Measurements from ENCODE around the gene RPN1.
A peak's percentile ranks its signal among the peaks of the same experiment; 100 is the strongest.
"Not testable (repeated sequence)": the region's sequence is repeated elsewhere in the genome, so short reads cannot be mapped to it uniquely, and the experiment has no call there.

Gene RPN1

DNA sequence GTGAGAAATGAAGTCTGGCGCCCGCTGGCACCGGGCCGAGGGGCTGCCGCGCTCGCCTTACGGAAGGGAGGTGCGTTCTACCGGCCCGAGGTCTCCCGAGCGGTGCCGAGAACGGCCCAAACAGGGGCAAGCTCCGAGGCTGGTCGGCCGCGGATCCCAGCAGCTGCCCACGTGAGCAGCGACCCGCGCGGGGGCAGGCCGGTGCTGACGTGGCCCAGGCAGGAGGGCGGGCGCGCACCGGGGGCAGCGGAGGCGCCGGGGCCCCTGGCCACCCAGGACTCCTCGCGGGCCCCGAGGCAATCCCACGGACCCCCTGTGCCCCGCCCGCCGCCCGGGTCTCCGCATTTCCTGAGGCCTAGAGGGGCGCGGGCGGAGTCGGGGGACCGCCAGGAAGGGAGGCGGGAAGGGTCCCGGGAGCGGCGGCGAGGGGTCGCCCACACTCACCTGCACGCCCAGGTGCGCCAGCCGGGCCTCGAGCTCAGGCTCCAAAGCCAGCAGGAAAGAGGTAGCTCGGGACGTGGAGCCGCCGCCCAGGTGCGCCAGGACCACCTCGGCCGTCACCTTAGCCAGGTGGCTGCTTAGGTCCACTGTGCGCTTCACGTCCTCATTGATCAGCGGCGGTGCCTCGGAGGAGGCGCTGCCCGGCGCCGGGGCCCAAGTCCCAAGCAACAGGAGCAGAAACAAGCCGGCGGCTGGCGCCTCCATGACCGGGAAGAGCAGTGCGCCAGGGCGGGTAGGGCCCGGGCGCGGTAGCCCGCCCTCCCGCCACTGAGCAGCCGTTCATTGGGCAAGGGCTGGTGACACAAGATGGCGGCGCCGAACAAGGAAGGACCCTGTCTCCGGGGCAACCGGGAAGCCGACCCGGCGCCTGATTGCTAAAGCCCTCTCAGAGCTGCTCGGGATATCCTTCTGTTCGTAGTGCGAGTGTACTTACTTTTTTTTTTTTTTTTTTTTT, at the start of gene RPN1:
TSS of gene RPN1 (minus strand) at position 723 of the 955 bp plus-strand sequence. CDS start at position 705, 18 bp downstream.
- peak; percentile 91 for DNase-seq

DNA sequence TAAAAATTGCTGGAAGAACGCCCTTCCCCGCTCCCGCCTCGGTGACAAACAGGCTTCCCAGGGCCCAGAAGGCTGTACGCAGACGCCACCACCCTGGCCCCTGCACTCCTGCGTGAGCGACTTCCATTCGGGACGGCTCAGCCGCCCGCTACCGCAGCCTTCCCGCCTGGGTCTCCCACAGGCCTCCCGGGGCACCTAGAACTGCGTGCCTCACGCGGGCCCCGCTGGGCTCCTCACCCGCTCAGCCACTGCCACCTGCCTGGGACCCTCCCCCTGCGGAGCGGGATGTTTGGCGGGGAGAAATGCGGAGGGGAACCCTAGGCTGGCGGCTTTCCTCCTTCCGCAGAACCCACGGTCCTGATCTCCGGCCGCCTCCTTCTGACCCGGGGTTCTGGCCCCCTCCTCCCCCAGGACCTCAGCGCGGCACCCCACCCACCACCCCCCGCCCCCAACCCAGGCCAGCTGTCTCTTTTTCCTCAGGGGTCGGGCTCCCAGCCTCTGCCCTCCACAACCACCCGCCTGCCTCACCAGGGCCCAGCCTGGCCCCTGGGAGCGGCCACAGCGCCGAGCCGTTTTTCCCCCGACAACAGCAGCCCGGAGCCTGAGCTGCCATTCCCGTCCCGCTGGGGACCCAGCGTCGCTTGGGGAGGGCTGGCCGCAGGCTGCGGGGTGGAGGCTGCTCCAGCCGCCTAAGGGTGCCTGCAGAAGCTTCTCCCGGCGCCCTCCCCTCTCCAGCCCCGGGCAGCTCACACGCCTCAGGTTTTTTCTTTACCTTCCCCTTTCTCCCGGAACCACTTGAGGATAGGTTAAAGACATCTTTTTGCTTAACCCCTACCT, 47.8 kb upstream of the RPN1 start:
- no peak for DNase-seq

DNA sequence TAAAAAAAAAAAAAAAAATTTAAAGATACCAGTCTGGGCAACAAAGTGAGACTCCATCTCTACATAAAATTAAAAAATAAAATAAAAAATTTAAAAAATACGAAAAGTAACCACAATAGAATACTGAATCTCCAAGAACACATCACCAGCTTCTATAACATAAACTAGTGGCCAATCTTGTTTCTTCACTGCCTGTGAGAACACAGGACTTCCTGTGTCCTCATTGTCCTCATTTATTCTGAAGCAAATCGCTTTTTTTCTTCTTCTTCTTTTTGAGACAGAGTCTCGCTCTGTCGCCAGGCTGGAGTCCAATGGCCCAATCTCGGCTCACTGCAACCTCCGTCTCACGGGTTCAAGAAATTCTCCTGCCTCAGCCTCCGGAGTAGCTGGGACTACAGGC, 46.7 kb upstream of the RPN1 start:
- DNase-seq: no peak

DNA sequence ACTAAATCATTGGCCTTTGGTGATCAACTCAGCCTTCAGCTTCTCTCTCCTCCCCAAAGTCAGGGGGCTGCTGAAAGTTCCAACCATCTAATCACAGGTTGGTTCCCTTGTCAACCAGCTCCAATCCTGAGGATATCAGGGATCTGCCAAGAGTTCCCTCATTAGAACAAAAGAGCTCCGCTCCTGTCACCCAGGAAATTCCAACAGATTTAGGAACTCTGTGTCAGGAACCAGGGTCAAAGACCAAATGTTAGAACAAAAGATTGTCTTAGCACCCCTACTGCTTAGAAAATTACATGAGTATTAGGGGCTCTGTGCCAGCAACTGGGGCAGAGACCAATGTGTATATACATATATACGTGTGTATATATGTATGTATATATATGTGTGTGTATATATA, 43.1 kb upstream of the RPN1 start:
- DNase-seq: no peak

DNA sequence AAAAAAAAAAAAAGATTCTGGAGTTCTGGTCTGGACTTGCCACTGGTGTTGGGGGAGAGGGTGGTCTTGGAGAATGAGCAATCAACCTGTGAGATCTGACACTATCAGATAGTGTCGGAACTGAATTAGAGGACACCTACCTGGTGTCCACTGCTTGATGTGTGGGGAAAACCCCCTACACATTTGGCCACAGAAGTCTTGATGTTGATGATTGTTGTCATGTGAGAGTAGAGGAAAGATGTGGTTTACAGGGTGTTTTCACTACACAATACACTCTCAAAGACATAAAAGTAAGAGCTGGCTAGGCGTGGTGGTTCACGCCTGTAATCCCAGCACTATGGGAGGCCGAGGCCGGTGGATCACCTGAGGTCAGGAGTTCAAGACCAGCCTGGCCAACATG, 38.4 kb upstream of the RPN1 start:
- DNase-seq: no peak

DNA sequence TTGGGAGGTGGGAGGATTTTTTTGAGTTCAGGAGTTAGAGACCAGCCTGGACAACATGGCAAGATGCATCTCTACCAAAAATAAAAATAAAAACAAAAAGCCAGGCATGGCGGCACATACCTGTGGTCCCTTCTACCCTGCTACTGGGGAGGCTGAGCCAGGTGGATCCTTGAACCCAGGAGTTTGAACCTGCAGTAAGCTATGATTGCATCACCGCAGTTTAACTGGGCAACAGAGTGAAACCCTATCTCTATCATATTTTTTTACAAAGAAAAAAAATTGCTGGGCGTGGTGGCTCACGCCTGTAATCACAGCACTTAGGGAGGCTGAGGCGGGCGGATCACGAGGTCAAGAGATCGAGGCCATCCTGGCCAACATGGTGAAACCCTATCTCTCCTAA, 35.8 kb upstream of the RPN1 start:
- DNase-seq: no peak

DNA sequence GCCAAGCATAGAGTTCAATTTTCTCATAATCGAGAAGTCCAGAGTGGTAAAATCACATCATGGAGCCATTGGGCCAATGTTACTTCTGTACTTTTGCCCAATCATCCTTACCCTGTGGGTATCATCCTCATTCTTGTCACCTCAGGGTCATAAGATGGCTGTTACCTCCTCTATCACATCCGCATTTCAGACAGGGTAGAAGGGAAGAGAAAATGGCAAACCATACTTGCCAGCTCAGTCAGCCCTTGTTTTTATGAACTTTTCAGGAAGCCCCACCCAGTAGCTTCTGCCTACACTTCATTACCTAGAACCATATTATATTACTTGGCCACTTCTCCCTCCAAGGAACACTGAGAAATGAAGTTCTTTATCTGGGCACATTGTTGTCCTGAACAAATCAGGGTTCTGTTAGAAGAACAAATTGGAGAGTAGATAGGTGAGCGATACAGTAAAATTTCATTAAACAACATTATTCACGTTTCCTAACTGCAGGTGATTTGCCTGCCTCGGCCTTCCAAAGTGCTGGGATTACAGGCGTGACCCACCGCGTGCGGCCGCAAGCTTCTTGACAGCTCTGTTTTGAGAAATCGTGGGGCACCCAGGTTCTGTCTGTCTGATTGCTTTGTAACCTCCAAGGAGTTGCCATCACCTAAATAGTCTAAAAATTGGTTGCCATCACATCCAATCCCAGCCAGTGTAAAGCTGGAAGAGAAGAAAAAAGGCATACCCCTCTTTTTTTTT, 34.5 kb upstream of the RPN1 start:
- no peak for DNase-seq

DNA sequence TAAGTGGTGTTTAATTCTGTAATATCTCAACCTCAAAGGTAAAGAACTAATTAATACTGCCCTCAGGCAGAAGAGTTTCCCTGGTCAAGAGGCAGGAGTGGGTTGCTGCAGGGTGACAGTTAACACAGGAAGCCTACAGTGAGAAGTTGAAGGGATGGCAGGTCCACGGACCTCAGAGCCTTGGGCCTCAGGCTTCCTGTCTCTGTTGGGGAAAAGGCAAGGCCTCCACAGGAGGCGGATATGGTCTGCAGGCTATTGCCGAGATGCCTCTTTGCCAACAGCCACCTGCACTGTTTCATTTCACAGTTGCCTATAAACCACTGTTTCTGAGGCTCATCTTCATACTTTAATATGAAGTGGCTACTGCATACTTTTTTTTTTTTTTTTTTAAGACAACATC, 33.3 kb upstream of the RPN1 start:
- DNase-seq: no peak

DNA sequence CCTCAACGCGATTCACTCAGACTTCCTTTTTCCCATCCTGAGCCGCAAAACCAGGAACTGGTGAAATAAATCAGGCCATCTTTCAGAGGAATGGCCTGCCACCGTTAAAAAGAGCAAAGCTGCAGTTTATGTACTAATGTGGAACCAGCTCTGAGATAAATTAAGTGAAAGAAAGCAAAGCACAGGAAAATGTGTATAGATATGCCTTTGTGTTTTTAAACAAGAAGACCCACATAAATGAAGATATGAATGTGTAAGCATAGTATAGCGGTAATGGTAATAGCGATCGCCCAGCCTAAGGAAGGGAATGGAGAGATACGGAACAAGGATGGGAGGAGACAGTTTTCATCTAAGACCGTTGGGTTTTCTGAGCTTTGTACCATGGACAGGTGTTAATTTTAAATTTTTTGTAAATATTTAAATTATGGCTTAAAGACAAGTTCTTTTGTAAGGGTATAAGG, 30.8 kb upstream of the RPN1 start:
- DNase-seq: no peak

DNA sequence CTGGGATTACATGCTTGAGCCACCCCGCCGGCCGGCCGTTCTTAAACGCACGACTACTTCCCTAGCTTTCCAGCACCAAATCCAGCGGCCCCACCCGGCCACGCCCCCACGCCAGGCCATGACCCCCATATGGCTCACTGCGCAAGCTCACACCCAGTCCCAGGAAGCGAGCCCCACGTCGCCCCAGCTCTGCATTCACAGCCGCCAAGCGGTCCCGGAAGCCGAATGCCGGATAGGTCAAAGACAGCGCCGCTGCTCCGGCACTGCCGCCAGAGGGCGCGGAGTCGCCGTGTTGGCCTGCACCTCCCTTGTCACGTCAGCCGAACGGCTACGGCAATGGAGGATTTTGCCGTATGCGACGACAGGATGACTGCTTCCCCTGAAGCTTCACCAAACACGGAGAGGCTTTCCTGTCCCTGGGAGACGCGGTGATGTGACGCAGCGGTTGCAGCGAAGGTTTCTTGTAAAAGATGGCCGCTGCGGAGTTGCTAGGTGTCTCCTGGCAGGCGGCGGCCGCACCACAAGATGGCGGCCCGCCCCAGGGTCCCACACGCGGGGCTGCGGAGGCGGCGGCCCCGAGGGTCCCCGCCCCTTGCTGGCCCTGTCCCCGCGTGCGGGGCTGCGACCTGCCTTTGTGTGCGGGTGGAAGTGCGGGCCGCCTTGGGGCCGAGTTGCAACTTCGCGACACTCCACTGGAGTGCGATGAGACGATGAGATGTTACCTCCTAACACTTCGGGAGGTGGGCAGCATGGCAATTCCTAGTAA, 30.2 kb upstream of the RPN1 start:
- peak; percentile 95 for DNase-seq

DNA sequence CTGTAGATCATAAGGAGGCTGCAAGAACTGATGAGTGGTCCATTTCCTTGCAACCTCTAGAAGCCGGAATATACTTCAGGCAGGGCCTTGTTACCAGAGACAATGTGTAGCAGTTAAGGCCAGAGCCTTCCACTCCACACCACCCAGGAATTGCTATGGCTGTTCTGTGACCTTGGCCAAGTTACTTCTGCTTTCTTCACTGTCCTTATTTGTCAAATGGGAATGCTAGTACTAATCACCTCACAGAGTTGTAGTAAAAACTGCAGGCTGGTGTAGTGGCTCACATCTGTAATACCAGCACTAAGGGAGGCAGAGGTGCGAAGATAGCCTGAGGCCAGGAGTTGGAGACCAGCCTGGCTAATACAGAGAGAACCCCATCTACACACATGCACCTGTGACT, 28.7 kb upstream of the RPN1 start:
- no peak for DNase-seq

DNA sequence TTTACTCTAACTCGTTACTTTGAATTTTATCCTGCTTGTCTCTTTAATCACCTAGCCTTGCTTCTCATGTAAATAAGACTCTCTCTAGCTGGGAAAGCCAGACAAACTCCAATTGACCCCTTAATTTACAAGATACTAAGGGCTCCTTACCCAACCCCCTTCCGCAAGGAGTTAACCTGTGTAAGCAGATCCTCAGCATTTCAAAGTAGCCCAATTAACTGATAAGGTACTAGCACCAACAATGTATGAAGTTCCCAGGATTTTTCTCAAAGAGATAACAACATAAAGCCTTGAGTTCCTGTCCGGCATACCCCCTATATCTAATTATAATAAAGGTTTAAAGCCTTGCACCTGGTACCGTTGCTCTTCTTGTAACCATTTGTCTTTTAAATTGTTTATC, 25.2 kb upstream of the RPN1 start:
- not testable (repeated sequence) for DNase-seq

DNA sequence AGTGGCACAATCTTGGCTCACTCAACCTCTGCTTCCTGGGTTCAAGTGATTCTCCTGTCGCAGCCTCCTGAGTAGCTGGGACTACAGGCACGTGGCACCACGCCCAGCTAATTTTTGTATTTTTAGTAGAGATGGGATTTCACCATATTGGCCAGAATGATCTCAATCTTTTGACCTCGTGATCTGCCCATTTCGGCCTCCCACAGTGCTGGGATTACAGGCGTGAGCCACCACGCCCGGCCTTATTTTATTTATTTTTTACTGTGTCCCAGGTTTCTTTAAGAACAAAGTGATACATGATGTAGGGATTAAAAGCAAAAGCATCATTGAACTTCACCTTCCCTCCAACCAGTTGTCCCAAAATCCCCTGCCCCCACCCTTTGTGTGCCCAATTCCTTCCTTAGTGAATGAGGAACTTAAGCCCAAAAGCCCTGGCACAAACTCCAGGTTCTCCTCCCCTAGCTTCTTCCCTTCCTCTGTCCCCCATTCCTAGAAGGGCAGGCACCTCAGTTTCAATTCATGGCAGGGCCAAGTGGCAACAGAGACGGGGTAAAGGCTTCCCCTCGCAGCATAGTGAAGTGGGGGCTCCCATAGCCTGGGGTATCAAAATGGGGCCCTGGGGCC, 23.7 kb upstream of the RPN1 start:
- DNase-seq: no peak

DNA sequence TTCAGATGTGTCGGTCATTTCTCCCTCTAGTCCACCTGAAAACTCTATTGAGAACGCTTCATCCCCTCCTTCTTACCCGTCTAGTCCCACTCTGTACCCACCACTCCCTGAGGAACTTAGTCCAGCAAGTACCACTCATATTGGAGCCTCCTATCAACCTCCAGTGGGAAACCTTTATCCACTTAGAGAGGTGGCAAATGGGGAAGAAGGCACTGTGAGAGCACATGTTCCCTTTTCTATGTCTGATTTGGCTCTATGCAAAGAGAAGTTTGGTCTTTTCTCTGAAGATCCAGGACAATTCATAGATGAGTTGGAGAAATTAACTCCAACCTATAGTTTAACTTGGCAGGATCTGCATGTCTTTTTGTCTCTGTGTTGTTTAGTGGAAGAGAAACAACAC, 17.0 kb upstream of the RPN1 start:
- DNase-seq: no peak

DNA sequence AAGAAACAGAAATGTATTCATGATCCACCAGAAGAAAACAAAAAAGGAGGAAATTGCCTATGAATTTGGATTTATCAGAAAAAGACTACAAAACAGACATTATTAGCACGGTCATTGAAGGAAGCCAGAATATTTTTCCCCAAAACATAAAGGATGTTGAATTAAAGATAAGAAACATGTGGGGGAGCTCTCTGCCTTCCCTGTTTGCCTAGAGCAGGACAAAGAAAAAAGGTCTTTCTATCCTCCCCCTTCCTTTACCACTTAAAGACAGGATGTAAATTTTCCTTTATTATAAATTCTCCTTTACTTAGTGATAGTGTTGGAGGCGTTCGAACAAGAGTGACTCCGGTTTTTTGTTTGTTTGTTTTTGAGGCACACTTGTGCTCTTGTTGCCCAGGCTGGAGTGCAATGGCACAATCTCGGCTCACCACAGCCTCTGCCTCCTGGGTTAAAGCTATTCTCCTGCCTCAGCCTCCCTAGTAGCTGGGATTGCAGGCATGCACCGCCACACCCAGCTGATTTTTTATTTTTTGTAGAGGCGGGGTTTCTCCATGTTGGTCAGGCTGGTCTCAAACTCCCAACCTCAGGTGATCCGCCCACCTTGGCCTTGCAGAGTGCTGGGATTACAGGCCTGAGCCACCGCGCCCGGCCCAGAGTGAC, 14.9 kb upstream of the RPN1 start:
- no peak for DNase-seq

DNA sequence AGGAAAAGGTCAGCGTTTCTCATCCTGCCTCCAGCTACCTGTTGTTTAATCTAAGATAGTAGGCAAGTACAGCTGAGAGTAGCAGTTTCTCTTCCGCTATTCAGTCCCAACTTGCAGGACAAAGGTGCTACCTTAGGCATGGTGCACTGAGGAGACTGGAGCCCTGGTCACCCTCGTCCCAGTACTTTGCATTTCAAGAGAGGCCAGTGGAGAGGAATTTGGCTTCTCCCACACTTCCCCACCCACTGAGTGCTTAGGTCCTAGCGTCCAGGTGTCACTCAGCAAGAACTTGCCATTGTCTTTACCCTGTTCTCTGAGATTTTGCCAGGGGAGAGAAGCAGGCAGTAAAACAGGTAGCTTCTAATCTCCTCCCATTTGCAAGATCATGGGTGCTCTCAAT, 12.5 kb upstream of the RPN1 start:
- no peak for DNase-seq

DNA sequence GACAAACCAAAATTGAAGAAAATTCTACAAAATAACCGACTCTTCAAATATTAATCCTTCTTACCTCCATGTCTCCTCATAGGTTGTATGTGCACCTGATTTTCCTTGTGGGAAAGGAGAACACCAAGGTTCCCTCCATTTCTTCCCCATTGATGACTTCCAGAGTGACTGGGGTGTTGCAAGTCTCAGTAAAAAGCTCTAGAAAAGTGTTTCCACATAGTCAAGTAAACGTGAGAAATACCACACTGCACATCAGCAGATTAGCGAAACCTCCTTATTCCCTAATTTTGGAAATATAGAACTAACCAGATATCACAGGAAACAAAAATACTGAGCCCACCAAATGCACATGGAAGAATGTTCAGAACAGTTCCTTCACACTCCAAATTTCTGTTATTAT, 4.9 kb upstream of the RPN1 start:
- DNase-seq: no peak

DNA sequence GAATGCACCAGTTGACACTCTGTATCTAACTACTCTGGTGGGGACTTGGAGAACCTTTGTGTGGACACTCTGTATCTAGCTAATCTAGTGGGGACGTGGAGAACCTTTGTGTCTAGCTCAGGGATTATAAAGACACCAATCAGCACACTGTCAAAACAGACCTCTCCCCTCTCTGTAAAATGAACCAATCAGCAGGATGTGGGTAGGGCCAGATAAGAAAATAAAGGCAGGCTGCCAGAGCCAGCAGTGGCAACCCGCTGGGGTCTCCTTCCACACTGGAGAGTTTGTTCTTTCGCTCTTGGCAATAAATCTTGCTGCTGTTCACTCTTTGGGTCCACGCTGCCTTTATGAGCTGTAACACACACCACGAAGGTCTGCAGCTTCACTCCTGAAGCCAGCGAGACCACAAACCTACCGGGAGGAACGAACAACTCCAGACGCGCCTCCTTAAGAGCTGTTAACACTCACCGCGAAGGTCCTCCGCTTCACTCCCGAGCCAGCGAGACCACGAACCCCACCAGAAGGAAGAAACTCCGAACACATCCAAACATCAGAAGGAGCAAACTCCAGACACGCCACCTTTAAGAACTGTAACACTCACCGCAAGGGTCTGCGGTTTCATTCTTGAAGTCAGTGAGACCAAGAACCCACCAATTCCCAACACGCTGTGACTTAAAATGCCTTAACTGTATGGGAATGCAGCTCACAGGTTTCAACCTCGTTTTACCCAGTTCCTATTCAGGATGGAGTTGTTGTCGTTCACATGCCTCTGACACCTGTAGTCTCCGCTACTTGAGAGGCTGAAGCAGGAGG, 3.6 kb upstream of the RPN1 start:
- not testable (repeated sequence) for DNase-seq

DNA sequence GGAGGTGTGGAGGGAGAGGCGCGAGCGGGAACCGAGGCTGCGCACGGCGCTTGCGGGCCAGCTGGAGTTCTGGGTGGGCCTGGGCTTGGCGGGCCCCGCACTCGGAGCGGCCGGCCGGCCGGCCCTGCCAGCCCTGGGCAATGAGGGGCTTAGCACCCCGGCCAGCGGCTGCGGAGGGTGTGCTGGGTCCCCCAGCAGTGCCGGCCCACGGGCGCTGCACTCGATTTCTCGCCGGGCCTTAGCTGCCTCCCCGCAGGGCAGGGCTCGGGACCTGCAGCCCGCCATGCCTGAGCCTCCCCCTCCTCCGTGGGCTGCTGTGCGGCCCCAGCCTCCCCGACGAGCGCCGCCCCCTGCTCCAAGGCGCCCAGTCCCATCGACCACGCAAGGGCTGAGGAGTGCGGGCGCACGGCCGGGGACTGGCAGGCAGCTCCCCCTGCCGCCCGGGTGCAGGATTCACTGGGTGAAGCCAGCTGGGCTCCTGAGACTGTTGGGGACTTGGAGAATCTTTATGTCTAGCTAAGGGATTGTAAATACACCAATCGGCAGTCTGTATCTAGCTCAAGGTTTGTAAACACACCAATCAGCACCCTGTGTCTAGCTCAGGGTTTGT, 2.9 kb upstream of the RPN1 start:
- not testable (repeated sequence) for DNase-seq
